H1 (cell line): Measurements from ENCODE around the gene NLK. TPM values are rescaled to one million over a fixed set of nuclear protein-coding genes. Genes with fewer than 3 reads are reported as not detected.

ENCODE experiments used
- CBX8 ChIP-seq: fragments of 300-800, 300-1000 bp; sonication (generic); IDR thresholded peaks from 2 replicates; pipeline ENCODE4 v1.7.1; 2016; ENCODE audit warnings: low read depth, low read length, borderline replicate concordance
- CHD1 ChIP-seq: IDR thresholded peaks from 2 replicates; pipeline ENCODE4 v1.6.1; 2012; ENCODE audit warnings: low read depth, low read length, improper control_type of control experiment
- CHD2 ChIP-seq: IDR thresholded peaks from 2 replicates; pipeline ENCODE4 v1.6.1; 2012; ENCODE audit warnings: low read length, improper control_type of control experiment
- CHD7 ChIP-seq: fragments of 300-600 bp; sonication (generic); IDR thresholded peaks from 2 replicates; pipeline ENCODE4 v1.7.1; 2012; ENCODE audit warnings: low read length, moderate library complexity, mild to moderate bottlenecking, inconsistent platforms; ENCODE audit not compliant: insufficient replicate concordance
- CREB1 ChIP-seq: IDR thresholded peaks from 2 replicates; pipeline ENCODE4 v1.6.1; 2012; ENCODE audit warnings: inconsistent platforms
- JUND ChIP-seq: IDR thresholded peaks from 2 replicates; pipeline ENCODE4 v1.6.1; 2011; ENCODE audit warnings: mild to moderate bottlenecking, improper control_type of control experiment, low read length
- KDM1A ChIP-seq: fragments of 200-600, 300-600 bp; sonication (generic); IDR thresholded peaks from 2 replicates; pipeline ENCODE4 v1.7.1; 2016; ENCODE audit warnings: mild to moderate bottlenecking, low read length, borderline replicate concordance
- KDM5A ChIP-seq: fragments of 200-600 bp; IDR thresholded peaks from 2 replicates; pipeline ENCODE4 v1.7.1; 2012; ENCODE audit warnings: mild to moderate bottlenecking, low read length, inconsistent platforms, mixed read lengths
- MAX ChIP-seq: IDR thresholded peaks from 2 replicates; pipeline ENCODE4 v1.6.1; 2012; ENCODE audit warnings: inconsistent platforms
- SP1 ChIP-seq: IDR thresholded peaks from 2 replicates; pipeline ENCODE4 v1.6.1; 2011; ENCODE audit warnings: low read depth, low read length
- SRF ChIP-seq: IDR thresholded peaks from 2 replicates; pipeline ENCODE4 v1.6.1; 2011; ENCODE audit warnings: mild to moderate bottlenecking, low read depth, low read length, moderate library complexity
- YY1 ChIP-seq: IDR thresholded peaks from 2 replicates; pipeline ENCODE4 v1.6.1; 2011; ENCODE audit warnings: low read depth, mild to moderate bottlenecking, low read length
- polyA plus RNA-seq, 7 experiments: library from polyadenylated mRNA; depleted of rRNA in 3 of 7; stranded (reverse) in 5 of 7; unstranded in 2 of 7; fragments of >200 nt in 5 of 7; fragments of 200-250 nt in 2 of 7; gene quantifications; 1 replicate in 5 of 7; 2 replicates in 1 of 7; 4 replicates in 1 of 7; pipeline versions ENCODE4 v1.2.1 to v1.2.3, GENCODE V29; 2011 to 2013; ENCODE audit warnings: missing spikeins in 2 of 7, mixed read lengths in 2 of 7
- total RNA-seq: library from RNA; stranded (reverse); fragmentation: NEBNext Ultra II Directional; extraction: Animal tissue kit (Norgen Biotek cat#: 25700); gene quantifications from 2 replicates; pipeline ENCODE4 v1.2.1, GENCODE V29; 2021

The NLK gene
- total and polyA plus RNA-seq, 2 of the 8 experiments (the other 6 are each of a cell fraction or from before 2014, with no cell fraction given): 30.8 to 49.9 TPM

GRCh38 chr17:28041068-28041843 lies 1.2 kb upstream of the NLK start (continued):
- no peak for TF ChIP-seq CHD7
- no peak for TF ChIP-seq KDM5A
- TF ChIP-seq SRF: no peak
- TF ChIP-seq JUND: no peak
- TF ChIP-seq CHD2: peak; percentile 98
- peak; percentile 56 for TF ChIP-seq MAX
- no peak for TF ChIP-seq CBX8
- no peak for TF ChIP-seq CHD1
- peak; percentile 65 for TF ChIP-seq CREB1
- no peak for TF ChIP-seq YY1
- peak; percentile 100 for TF ChIP-seq SP1
- no peak for TF ChIP-seq KDM1A
